Measurements from ENCODE around the gene PLBD2.

PLBD2 gene

GRCh38 chr12:113371808-113372207 is 13.4 kb downstream of the PLBD2 start:
- no peak for DNase-seq

- DNase-seq: no peak
Observed at GRCh38 chr12:113372371-113372770, 14.0 kb downstream of the PLBD2 start.

GRCh38 chr12:113373440-113373839 is 15.1 kb downstream of the PLBD2 start:
- no peak for DNase-seq

GRCh38 chr12:113373969-113374368 is 15.6 kb downstream of the PLBD2 start:
- no peak for DNase-seq

GRCh38 chr12:113374823-113375428 is 16.5 kb downstream of the PLBD2 start:
- no peak for DNase-seq

GRCh38 chr12:113378291-113378690 is 19.9 kb downstream of the PLBD2 start:
- no peak for DNase-seq

- DNase-seq: no peak
Observed at GRCh38 chr12:113381220-113381619, 22.8 kb downstream of the PLBD2 start.

GRCh38 chr12:113382206-113382605 is 23.8 kb downstream of the PLBD2 start:
- DNase-seq: no peak

GRCh38 chr12:113384778-113385177 is 26.4 kb downstream of the PLBD2 start:
- DNase-seq: no peak

GRCh38 chr12:113385282-113385882 is 27.0 kb downstream of the PLBD2 start:
- no peak for DNase-seq

GRCh38 chr12:113386866-113387566 is 28.6 kb downstream of the PLBD2 start:
- DNase-seq: no peak

- no peak for DNase-seq
Observed at GRCh38 chr12:113387631-113388030, 29.2 kb downstream of the PLBD2 start.

GRCh38 chr12:113388351-113388750 is 30.0 kb downstream of the PLBD2 start:
- DNase-seq: no peak

GRCh38 chr12:113390064-113391043 is 32.0 kb downstream of the PLBD2 start:
- DNase-seq: no peak

- no peak for DNase-seq
Observed at GRCh38 chr12:113391145-113391544, 32.8 kb downstream of the PLBD2 start.

GRCh38 chr12:113391650-113392337 is 33.4 kb downstream of the PLBD2 start:
- DNase-seq: no peak

- DNase-seq: no peak
Observed at GRCh38 chr12:113392520-113392919, 34.1 kb downstream of the PLBD2 start.

GRCh38 chr12:113392988-113393579 is 34.7 kb downstream of the PLBD2 start:
- no peak for DNase-seq

GRCh38 chr12:113393749-113394148 is 35.4 kb downstream of the PLBD2 start:
- no peak for DNase-seq

- DNase-seq: no peak
Observed at GRCh38 chr12:113395119-113395518, 36.7 kb downstream of the PLBD2 start.

GRCh38 chr12:113396200-113396599 is 37.8 kb downstream of the PLBD2 start:
- no peak for DNase-seq

Data from CD4-positive, alpha-beta T cell treated with Interleukin-15 for 1 hour (primary cell).